GM19455 (cell line): ENCODE results near the gene P4HA2.

Experiments
- ATAC-seq: cut with Tn5 transposase; IDR thresholded peaks from one replicate; pipeline ENCODE4 v1.9.1; 2021; ENCODE audit not compliant: unreplicated experiment

Gene P4HA2

DNA sequence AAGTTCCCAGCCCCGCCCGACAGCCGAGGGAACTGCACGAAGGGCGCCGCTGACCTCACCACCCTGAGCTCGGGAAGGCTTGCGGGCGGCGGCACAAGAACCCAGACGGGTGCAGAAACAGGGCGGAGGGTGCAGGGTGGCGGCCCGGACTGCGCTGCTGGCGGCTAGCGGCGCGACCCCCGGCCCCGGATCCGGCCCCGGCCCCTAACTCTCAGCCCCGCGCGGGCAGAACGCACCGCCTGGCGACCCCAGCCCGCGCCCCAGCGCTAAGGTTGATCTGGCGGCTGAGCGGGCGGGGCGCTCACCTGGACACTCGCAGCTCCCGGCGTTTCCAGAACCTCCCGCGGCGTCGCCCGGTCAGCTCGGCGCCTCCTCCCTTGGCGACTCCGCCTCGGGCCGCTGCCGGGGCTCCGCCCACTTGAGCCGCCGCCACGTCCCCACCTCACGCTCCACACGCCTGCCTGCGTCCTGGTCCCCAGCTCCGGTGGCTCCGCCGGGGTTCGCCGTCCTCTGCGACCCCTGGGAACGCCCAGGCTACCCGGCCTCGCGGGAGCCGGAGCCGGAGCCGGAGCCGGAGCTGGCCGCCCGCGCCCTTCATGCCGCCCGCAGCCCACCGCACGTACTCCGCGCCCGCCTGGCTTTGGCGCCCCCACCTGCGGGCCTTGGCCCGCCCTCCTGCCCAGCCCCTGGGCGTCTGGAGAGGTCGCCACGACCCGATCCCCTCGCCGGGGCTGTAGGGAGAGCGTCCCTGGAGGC is at the start of gene P4HA2:
Gene P4HA2 (minus strand): TSS at position 369 of the 756 bp plus-strand sequence. CDS start 9,227 bp downstream, outside the sequence.
- peak; percentile 97 for ATAC-seq

DNA sequence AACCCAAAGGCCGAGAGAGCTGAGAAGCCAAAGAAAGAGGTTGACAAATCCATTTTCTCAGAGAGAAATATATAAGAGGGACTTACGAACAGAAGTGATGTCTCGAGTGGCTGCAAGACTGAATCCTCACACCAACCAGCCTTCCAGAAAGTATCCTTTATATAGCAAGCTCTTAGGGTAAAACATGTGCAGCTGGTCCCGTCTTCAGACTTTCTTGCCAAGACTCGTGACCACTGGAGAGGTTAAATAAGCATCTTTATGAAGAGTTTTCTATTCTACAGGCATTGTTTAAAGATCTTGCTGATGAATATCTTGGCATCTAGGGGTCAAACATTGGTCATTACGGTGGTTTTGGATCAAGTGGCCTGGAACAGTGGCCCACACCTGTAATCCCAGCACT is 49.6 kb upstream of the P4HA2 start:
- ATAC-seq: no peak

- ATAC-seq: no peak
Observed at GRCh38 chr5:132275367-132276220, 47.9 kb upstream of the P4HA2 start.

- no peak for ATAC-seq
Observed at GRCh38 chr5:132274050-132274792, 46.6 kb upstream of the P4HA2 start.

DNA sequence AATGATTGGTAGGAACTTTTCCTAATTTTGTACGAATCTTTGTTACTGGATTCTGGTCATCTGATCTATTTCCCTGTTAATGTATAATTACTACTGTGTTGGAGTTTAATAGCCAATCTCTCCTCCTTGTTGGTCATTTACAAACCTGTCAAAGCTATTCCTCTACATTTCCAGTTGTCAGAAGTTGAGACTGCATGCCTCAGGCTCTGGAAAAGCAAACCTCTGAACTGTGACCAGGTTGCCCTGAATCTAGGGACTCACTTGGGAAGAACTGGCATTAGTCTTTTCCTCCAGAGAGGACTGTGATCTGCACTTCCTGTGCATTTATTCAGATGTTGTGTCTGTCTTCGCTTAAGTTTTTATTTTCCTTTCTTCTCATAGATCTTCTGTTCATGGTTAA is 46.0 kb upstream of the P4HA2 start:
- ATAC-seq: no peak

GRCh38 chr5:132272311-132273210 is 44.9 kb upstream of the P4HA2 start:
- ATAC-seq: no peak

- ATAC-seq: no peak
Observed at GRCh38 chr5:132271251-132272246, 43.9 kb upstream of the P4HA2 start.

GRCh38 chr5:132270706-132271105 is 43.1 kb upstream of the P4HA2 start:
- ATAC-seq: no peak

GRCh38 chr5:132270335-132270665 is 42.6 kb upstream of the P4HA2 start:
- no peak for ATAC-seq

DNA sequence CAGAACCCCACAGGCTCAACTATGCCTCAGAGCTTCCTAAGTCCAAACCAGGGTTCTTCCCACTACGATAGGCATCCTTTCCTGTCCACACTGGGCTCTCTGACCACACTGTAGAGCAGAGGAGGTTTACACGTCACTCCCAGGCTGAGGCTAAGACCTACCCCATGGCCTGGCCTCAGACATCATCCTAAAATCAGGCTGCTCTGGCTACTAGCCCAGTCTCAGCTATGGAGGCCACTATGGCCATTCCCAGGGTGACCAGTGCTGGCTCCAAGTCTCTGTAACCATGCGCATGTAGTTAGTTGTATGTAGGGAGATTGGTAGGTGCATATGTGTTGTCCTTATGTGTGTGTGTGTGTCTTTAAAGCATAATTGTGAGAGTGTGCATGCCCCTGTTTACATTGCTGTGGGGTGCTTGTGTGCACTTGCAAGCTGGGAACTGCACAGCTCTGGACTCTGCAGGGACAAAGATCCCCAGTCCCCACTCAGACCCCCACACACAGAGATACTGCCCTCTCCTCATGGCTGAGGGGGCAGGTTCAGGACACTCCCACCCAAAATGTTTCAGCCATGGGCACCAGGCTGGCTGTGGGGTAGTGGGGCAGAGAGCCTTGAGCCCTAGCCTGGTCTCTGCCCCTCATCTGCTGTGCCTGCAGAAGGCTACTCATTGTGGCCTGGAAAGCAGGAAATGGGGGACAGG is 42.1 kb upstream of the P4HA2 start:
- no peak for ATAC-seq

DNA sequence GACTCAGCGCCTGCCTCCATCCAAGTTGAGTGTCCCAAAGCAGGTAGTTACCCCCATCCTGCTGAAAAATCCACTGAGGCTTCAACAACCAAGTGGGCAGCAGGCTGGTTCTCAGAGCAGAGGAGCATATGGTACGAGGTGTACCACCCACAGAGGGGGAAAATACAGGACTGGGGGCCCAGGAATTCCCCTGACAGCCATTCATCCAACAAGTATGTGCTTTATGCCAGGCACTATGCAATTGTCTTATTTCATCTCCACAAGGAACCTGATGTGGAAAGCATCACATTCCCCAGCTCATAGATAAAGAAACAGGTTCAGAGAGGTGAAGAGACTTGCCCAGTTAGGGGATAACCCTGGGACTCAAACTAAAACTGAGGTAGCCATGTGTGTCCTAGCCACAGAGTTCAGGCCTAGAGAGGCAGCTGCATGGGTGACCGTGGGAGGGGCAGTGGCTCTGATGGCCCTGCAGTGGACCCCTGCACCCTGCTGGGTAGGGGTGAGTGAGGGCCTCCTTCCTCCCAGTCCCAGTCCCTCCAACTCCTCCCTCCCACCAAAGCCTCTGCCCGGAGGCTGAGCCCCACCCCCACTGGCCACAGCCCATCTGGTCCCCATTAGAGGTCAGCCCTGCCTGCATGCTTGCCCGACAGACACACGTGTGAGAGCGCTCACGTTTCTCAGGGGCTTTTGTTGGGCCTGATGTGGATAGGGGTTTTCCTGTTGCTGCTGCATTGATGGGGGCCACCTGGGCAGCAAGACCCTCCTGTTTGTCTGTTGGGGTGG is 41.3 kb upstream of the P4HA2 start:
- ATAC-seq: no peak

- no peak for ATAC-seq
Observed at GRCh38 chr5:132267931-132268768, 40.5 kb upstream of the P4HA2 start.

DNA sequence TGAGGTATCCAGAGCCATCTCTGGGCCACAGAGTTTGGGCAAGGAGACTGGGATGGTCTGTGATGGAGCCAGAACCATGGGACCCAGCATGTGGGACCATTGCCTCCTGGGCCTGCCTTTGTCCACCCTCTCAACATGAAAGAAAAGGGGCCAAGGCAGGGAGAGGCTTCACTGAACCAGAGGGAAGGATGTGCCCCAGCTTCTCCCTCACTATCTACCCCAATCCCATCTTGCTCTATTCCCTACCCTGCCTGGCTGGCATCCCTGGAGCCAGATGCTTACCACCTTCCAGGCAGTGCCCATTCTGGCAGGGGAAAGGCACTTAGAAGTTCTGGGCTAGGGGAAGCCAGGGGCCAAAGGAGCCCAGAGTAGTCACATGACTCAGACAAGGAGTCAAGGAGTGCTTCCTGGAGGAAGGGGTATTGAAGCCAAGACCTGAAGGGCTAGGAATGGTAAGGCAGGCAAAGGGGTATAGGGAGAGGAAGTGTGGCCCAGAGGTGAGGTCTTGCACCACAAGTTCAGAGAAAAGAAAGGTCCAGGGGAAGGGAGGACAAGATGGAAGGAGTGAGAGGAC is 39.6 kb upstream of the P4HA2 start:
- no peak for ATAC-seq

DNA sequence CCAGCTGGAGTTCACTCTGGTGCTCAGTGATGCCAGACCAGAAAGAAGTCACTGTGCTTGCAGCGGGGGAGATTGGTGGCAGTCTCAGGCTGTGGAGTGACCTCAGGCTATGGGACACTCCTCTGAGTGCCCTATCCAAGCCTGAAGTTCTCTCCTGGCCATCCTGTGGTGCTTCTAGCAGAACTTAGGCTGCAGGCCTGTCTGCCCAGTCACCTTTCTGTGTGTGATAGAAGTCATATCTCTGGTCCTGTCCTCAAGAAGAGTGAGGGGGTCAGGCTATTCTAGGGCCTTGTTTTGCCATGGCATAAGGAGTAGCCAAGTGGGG is 39.1 kb upstream of the P4HA2 start:
- no peak for ATAC-seq

DNA sequence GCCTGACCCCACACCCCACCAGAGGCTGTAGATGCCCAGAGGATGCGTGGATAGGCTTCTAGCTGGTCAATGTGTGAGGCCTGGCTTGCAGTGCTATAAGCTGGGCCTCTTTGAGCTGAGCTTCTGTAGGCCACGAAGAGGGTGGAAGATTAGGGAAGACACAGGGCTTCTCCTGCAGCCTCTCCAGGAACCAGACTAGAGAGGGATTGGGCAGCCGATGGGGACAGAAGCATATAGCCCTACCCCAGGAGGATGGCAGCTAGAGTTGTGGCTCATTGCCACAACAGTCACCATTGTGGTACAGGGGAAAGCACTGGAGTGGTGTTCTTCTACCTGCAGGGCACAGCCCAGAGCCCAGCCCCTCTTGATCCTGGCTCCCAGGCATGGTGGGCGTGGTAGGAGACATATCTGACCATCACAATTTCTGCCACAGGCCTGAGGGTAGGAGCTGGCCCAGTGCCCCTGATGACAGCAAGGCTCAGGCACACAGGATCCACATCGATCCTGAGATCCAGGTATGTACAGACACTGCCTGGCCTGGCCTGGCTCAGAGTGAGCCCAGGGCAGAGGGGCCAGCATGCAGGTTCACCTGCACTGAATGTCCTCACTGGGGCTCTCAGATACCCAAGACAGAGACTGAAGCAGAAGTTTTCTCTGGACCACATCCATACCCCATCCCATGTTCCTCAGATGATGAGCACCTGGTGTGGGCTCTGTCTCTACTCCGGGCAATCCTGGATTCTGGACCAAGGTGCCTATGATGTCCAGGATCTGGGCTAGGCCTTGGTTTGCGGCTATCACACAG is 38.6 kb upstream of the P4HA2 start:
- no peak for ATAC-seq
